Body of pancreas (tissue), 4 donors: Measurements from ENCODE around the gene ANTXRL.
"Not testable (repeated sequence)": the region's sequence is repeated elsewhere in the genome, so short reads cannot be mapped to it uniquely, and the experiment has no call there.

Source experiments
- POLR2A ChIP-seq, 3 donors: fragments of 450-650 bp; IDR thresholded peaks; one replicate each; pipeline ENCODE4 v1.6.1; 2016; ENCODE audit warnings: antibody characterized with exemption in 3 of 3, mild to moderate bottlenecking in 2 of 3
- TF ChIP-seq, protein P1 (sequence below), 7 experiments: fragments of 450-650 bp in 4 of 7; fragments of 200-600 bp in 3 of 7; sonication (generic) in 3 of 7; IDR thresholded peaks; one replicate each; pipeline ENCODE4 v1.5.1; 2016 to 2019; ENCODE audit warnings: antibody characterized with exemption in 7 of 7

DNA sequence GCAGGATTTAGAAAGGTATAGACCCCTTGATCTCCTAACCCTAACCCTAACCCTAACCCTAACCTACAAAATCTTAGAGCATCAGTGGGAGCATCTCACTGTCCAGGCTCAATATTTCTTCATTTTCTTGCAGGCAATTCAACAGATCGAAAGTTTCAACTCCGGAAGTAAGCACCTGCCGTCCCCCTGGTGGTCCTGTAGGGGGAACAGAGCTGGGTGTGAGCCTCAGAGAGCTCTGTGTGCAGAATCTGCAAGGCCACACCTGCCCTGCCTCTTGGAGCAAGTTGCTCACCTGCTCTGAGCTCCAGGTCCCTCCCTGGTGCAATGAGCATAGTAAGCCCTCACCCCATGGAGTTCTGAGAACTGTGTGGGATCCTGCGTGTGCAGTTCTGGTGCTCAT is 9.3 kb downstream of the ANTXRL start:
- TF ChIP-seq, protein P1, sequence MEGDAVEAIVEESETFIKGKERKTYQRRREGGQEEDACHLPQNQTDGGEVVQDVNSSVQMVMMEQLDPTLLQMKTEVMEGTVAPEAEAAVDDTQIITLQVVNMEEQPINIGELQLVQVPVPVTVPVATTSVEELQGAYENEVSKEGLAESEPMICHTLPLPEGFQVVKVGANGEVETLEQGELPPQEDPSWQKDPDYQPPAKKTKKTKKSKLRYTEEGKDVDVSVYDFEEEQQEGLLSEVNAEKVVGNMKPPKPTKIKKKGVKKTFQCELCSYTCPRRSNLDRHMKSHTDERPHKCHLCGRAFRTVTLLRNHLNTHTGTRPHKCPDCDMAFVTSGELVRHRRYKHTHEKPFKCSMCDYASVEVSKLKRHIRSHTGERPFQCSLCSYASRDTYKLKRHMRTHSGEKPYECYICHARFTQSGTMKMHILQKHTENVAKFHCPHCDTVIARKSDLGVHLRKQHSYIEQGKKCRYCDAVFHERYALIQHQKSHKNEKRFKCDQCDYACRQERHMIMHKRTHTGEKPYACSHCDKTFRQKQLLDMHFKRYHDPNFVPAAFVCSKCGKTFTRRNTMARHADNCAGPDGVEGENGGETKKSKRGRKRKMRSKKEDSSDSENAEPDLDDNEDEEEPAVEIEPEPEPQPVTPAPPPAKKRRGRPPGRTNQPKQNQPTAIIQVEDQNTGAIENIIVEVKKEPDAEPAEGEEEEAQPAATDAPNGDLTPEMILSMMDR (IDR thresholded peaks at IDR 0.05), result not testable (repeated sequence)
- TF ChIP-seq POLR2A (IDR thresholded peaks at IDR 0.05), result not testable (repeated sequence)
